GM18907 (cell line): Measurements from ENCODE around the gene PTCD1.

ENCODE experiments used
- ATAC-seq: cut with Tn5 transposase; IDR thresholded peaks from one replicate; pipeline ENCODE4 v1.9.1; 2021; ENCODE audit warnings: mild to moderate bottlenecking, moderate library complexity; ENCODE audit not compliant: unreplicated experiment

Gene PTCD1

DNA sequence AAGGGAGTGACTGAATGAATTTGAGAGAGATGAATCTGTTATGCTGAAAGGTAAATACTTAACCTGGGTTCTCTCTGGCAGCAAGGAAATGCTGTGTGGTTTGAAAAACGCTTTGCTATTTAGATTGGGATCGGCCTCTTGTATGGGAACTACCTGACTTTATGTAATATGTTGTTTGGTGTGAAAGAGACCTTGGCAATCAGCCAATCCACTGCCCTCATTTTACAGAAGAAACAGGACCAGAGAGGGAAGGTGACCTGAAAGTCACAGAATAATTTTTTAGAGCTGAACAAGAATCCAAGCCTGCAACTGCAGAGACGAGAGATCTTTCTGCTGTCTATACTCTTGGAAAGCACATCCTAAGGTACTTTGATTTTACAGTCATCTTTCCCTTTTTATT lies 28.8 kb downstream of the PTCD1 start:
- no peak for ATAC-seq

DNA sequence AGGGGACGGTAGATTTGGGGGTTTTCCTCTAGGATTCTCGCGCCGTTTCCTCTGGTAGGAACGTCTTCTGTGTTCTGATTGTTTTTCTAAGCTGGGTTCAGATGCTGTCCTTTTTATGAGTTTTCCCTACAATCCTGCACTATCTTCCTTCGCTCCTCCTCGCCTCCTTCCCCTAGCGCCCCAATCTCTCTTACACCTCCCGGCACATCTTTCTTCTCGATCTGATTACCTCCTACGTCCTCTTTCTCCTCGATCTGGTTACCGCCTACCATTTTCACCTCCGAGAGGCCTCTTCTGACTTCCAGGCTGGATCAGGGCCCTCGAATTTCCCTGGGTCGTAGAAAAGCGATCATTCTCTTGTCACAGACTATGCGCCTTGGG lies 29.4 kb downstream of the PTCD1 start:
- ATAC-seq, result peak; percentile 6

DNA sequence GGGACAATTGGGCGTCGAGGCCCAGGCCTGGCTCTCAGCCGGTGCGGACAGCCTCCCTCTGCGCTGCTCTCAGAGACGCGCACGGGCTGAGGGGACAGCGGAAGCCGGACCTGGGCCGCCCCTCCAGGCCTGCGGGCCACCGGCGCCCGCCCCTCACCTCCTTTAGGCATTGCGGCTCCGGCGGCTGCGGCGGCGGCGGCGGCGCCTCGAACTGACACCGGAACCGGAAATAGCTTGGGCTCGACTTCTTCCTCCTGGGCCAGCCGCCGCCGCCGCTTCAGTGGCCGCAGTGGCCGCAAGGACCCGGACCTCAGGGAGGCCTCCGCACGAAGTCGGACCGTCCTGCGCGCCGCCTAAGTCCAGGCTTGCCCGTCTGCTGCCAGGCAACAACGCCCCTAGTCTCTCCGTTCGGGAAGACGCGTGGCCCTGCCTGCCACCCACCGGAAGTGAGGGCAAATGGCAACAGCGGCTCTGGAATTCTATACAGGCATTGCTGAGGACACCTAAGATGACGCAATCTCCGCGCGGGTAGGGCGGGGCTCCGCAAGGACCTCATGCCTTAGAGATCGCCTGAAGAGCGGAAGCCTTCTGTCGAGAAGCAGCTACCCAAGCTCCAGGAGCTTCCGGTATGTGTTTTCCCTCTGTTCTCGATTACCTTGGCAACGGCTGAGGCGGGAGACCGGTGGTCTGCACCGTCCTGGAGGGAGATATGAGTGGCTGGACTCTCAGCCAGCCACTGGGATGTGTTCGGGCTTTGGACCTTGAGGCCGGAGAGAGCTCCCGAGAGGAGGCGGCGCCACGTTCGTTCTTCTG lies 30.0 kb downstream of the PTCD1 start, which contains the start of the genes BUD31 and PDAP1:
Gene BUD31, plus strand, starts transcription at position 591 of the 813 bp plus-strand sequence. CDS start 2,124 bp downstream, outside the sequence.
Gene PDAP1, minus strand, starts transcription at position 219 of the 813 bp plus-strand sequence. Its CDS starts 49 bp downstream, at position 170.
- ATAC-seq, result peak; percentile 85

DNA sequence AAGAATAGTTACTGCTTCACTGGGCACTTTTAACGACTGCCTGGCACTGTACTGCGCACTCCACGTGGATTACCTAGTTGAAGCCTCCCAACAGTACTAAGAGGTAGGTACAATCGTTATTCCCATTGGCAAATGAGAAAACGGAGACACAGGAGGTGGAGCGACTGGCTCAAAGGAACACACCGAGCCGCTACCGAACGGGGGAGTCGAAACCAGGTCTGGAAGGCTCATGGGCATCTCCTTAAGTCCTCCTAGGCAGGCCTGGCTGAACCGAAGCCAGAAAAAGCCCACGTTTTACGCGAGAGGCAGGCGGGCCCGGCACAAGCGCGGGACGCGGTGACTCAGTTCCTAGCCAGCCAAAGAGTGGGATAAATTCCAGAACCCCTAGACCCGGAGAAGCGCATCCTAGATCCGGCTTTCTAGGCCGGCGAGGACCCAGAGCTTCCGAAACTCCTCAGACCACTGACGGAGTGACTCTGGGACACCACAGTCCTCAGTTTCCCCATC lies 30.7 kb downstream of the PTCD1 start:
- ATAC-seq, result peak; percentile 8

DNA sequence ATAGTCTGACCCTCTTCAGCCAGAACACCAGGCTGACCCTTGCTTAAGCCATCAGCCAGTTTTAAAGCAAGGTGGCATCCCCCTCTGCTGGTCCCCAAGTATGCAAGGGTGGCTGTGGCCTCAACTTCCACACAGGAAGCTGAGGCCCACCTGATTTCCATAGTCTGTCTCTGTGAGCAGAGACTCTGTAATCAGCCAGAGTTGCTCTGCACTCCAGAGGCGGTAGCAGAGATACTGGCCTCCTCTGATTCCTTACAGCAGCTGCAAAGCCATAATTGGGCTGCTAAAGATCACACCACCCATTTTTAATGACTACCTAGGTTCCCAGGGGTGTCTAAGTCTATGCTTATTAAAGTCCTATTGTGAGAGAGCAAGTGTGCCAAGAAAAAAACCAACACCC lies 32.0 kb downstream of the PTCD1 start:
- ATAC-seq, result no peak

DNA sequence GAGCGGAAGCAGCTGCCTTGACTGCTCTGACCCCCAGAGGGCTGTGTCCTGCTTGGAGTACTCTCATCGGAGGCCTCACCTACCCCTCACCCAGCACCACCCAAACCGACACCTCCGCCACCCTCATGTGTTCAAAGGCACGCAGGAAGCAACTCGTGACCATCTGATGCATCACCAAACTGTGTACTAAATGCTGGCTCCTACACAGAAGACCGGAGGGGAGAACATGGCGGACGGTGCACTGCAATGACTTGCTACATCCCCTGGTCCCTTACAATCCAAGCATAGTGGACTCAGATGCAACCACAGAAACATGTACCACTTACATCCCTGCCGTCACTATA lies 33.6 kb downstream of the PTCD1 start:
- ATAC-seq, result no peak

DNA sequence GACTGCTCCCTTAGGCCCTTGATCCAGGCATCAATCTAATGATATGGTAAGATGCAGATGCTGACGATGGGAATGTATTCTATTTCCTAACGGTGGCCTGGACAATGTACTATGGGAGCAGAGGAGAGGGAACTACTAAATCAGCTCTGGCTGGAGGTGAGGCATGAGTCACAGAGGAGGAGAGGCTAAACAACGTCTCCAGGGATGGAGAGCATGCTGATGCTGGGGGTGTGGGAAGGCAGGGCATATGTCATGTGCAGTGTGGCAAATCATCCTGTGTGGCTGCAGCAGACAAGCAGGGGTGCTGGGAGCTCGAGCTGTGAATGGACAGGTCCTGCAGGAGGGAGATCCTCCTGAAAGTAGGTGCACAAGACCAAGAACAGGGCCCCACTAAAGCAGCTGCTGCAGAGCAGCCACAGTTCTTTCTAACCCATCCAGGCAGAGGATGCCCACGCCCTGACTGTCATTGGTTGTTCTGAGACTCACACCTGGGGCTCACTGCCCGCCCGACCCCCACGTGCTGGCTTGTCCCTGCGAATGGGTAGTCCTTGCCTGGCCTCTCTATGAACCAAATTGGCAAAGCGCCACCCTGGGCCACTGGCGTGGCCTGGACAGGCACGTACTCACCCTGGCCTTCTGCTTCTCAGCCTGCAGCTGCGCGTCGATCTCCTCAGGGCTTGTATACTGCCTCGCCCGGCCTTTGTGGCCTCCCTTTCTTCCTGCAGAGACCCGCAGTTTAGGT lies 34.2 kb downstream of the PTCD1 start:
- no peak for ATAC-seq

DNA sequence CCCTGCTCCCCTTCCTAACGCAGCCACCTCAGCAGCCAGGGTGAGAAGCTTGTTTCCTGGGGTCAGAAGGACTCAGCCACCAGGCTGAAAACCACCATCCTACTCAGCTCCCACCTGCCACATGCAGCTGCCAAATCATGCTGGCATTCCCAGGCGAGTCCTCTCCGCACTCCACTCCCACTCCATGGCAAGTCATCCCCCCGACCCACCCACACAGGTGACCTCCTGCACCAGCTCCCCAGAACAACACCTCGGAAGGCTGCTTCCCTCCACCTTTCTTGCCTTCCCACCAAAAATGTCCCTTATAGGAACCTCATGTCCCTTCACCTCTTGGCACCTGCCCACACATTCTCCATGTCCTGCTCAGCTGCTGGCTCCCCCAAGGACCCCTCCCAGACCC lies 34.8 kb downstream of the PTCD1 start:
- ATAC-seq, result no peak

DNA sequence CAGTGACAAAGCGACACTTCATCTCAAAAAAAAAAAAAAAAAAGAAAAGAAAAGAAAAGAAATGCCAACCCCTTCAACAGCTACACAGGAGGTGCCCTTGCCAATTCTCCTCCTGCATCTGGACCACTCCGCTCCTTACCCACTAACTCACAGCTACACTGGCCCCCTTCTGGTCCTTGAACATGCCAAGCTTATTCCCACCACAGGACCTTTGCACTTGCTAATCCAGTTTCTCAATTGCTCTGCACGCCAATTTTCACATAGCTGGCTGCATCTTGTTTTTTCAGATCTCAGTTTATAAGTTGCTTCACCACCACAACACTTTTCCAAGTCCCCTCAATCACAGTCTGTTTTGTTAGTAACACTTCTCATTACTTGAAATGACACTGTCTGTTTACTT lies 35.7 kb downstream of the PTCD1 start:
- no peak for ATAC-seq

DNA sequence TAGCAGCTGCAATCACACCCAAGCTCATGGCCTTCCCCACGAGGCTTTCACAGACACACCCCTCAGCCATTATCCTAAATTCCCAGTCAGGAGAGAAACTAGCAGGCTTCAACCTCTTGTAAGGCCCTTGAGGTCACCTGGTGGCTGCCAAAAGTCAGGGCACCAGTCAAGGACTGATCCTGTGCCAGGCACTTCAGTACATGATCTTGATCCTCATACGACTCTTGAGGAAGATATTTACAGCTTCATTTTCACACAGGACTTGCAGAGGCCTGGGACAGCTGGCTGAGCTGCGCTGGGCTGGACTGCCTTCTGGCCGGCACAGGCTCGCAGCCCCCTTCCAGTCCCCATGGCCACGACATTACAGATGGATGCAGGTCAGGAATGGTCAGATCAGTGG lies 39.0 kb downstream of the PTCD1 start:
- ATAC-seq, result no peak

DNA sequence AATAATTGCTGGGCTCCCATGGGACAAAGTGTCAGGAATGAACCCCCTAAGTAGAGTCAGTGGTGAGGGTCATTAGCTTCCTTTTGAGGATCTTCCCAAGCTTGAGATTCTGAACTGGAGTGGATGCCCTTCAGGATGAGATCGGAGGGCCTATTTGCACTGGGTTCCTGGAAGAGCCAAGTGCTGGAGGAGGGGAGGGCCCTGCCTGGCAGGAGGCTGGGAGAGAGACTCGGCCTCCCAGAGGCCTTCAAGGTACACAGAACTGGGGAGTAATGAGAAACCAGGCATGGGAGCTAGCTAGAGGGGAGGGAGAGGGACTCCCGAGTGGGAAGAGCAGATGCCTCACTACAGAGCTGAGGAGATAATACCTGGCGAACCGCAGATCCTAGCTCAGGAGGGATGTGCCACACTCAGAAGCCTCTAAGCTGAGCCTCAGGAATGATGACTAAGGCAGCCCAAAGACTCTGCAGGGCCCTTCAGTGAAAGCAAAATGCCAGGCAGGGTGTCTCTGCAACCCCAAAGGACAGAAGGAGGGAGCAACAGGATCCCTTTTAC lies 39.6 kb downstream of the PTCD1 start:
- no peak for ATAC-seq

DNA sequence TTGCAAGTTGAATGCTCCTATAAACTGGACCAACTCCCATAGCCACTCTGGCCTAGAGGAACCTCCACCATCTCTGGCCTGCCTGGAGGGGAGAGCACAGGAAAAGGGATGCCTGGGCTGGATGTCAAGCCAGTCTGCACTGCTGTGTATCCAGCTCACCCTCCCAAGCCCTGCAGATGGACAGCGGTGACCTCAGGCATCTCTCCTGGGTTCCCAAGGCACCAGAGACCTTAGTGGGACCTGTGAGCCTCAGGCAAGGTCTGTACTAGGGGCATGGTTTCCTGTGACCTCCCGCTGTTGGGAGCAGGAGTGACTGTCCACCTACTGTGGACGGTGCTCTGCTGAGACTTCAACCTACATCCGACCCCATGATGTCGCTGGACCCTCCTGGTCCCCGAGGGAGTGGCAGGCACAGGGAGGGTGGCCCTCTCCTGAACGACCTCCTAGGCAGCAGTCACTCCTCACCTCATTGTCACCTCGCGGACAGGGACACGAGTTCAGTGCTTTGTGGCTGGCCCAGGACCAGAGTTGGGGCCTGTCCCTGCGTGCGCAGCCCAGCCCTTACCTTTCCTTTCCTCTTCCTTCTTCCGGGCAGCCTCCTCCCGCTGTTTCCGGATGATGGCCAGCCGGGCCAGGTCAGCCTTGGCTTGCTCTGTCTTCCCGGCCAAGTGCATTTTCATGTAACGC lies 41.2 kb downstream of the PTCD1 start:
- no peak for ATAC-seq

DNA sequence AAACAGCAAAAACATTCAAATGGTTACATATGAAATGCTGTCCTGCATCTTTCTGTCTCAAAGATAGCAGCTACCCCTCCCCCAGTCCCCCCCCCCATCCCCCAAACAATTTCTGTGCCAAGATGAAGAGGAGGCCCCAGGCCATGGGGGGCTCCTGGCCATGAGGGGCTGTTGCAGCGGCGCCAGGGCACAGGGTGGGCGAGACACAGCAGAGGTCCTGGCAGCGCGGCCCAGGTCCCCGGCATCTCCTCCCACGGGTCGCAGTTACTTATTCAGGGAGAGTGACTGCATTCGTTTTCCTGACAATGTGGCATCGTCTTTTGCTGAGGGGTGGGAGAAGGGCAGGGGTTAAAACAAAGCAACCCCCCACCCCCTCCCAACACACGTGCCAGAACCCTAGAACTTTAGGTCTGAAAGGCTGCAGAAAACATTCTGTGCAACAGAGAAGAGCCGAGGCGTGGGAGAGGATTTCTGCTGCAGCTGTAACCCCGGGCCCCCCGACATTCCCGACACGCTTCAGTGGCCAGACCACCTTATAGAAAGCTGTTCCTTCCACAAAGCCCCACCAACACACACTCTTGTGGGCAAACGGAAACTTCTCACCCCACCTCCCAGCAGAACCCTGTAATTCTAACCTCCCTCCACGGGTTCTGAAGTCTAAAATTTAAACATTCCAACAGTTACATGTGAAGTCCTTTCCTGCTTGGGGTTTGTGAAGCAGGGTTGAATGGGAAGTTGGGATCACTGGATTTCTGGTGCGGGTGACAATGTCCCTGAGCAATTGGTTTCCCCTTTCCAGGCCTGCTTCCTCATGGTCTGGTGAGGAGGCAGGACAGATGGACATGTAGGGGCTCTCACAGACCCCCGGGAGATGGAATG lies 41.9 kb downstream of the PTCD1 start:
- ATAC-seq, result no peak

DNA sequence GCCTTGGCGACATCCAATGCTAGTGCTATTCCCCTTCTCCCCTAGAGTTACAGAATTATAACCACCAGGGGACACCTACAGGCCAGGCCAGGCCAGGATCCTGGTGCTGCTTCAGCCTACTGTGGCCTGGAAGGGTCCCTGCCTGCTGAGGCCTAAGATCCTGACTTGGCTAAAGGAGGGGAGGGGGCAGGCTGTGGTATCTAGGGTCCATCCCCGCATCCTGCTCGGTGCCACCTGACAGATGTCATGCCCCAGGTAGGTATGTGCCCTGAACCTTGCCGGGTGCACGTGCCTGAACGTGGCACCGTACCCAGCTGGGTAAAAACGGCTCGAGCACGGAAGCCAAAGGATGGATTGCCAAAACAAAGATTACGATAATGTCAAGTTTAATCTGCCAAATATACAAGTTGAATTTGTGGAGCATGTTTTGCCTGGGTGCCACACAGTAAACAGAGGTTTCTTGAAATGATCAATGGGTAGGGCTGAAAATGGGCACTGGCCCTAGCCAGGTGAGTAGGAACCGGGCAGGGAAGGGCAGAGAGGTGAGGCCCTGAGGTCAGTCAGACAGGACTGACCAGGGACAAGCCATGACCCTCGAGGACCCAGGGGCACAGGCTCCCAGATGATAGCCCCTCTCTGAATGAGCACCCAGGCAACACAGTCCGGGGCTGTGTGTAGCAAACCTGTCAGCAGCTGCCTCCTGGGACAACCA lies 42.8 kb downstream of the PTCD1 start:
- ATAC-seq, result no peak

DNA sequence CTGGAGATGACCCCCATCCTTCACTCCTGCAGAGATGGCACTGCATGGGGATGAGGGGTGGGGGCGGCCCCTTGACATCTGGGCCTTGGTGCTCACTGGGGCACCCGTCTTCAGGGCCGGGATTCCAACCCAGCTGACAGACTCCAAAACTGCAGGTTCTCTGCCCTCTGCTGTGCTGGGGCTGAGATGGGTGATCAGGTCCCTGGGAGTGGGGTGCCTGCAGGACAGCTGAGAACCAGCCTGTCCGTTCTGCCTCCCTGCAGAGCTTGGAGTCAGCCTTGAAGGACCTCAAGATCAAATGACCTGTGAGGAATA lies 44.5 kb downstream of the PTCD1 start:
- ATAC-seq, result no peak

DNA sequence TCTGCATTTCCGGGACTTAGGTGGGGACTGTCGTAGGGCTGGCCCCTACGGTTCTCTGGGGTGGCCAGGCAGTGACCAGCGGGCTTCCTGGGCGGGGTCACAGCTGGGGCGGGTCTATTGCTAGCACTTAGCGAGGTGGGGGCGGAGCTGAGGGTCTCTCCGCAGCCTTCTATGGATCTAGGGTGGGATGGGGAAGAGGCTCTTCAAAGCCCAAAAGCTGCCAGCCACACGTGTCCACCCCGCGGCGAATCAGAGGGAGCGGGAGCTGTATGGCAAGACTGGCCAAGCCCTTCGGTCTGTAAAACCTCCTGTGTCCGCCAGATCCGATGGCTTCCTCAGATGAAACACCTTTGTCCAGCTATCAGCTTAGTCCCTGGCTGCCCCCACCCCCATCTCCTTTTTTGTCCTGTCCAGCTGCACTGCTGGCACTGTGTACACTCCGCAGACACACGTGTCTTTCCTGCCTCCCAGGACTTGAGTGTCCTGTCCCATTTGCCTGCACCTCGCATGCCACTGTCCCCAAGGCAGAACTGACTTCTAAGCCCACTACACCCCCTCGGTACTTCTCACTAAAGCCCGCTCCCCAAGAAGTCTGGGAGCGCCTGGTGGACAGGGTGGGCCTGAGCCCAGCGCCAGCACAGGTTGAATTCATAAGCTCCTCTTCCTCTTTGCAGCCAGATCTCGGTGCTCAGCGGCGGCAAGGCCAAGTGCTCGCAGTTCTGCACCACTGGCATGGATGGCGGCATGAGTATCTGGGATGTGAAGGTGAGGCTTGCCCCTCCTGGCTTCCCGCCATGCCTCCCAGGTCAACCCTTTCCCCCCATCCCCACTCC lies 45.0 kb downstream of the PTCD1 start:
- ATAC-seq, result no peak

DNA sequence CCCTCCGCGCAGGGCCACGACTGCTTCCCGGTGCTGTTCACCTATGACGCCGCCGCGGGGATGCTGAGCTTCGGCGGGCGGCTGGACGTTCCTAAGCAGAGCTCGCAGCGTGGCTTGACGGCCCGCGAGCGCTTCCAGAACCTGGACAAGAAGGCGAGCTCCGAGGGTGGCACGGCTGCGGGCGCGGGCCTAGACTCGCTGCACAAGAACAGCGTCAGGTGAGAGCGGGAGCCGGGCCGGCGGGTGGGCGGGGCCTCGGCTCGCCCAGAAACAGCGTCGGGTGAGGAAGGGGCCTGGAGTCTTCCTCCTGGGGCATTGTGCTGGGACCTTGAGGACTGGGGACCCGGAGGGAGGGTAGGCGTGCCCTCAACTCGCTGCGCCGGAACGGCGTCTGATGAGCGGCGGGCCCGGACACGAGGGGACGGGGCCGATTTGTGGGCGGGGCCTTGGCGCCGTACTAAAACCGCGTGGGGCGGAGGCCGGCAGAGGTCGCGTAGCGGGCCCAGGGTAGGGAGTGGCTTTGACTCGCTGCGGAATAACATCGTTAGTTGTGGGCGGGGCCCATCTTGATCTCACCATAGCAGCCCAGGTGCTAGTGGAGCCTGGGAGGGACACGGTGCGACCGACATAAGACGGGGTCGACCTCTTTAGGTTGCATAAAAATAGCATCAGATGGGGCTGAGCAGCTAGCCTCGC lies 45.8 kb downstream of the PTCD1 start:
- ATAC-seq, result no peak

DNA sequence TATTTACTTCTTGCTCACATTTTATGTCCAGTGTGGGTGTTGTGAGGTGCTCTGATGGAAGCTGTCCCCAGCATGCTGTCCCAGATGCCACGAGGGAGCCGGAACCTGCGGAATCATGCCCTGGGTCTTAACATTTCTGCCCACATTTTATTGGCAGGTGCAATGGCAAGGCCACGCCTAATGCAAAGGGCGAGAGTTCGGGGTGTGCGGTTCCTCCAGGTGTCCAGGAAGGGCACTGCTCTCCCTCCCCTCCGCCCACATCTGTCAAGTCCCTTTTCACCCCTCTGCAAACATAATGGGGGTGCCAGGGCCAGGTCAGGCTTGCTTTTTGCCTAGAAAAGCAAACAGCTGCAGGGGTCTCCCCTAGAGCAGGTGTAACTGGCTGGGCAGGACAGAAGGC lies 46.6 kb downstream of the PTCD1 start:
- no peak for ATAC-seq
